A549 treated with CORT108297 at 1 μM for 4 hours (cell line): Measurements from ENCODE around the gene RAB11FIP3. TPM values are rescaled to one million over a fixed set of nuclear protein-coding genes. Genes with fewer than 3 reads are reported as not detected.

Source experiments
- total RNA-seq: library from RNA; stranded (reverse); fragments of 200-300 nt; extraction: Qiagen RNA extraction; gene quantifications from 5 replicates; pipeline ENCODE4 v1.2.3, GENCODE V29; 2022

The RAB11FIP3 gene, protein sequence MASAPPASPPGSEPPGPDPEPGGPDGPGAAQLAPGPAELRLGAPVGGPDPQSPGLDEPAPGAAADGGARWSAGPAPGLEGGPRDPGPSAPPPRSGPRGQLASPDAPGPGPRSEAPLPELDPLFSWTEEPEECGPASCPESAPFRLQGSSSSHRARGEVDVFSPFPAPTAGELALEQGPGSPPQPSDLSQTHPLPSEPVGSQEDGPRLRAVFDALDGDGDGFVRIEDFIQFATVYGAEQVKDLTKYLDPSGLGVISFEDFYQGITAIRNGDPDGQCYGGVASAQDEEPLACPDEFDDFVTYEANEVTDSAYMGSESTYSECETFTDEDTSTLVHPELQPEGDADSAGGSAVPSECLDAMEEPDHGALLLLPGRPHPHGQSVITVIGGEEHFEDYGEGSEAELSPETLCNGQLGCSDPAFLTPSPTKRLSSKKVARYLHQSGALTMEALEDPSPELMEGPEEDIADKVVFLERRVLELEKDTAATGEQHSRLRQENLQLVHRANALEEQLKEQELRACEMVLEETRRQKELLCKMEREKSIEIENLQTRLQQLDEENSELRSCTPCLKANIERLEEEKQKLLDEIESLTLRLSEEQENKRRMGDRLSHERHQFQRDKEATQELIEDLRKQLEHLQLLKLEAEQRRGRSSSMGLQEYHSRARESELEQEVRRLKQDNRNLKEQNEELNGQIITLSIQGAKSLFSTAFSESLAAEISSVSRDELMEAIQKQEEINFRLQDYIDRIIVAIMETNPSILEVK
- total RNA-seq: 19.3 to 25.6 TPM (median 21.6 TPM) in 5 replicates

GRCh38 chr16:425082-425718, at the start of gene RAB11FIP3:
Gene RAB11FIP3 (plus strand): TSS chr16:425649. CDS start chr16:426007, 358 bp downstream.

GRCh38 chr16:381789-382717, 43.4 kb upstream of the RAB11FIP3 start, which contains the start of gene PGAP6:
Gene PGAP6 (minus strand): TSS chr16:381978. CDS start chr16:381821, 157 bp downstream.

DNA sequence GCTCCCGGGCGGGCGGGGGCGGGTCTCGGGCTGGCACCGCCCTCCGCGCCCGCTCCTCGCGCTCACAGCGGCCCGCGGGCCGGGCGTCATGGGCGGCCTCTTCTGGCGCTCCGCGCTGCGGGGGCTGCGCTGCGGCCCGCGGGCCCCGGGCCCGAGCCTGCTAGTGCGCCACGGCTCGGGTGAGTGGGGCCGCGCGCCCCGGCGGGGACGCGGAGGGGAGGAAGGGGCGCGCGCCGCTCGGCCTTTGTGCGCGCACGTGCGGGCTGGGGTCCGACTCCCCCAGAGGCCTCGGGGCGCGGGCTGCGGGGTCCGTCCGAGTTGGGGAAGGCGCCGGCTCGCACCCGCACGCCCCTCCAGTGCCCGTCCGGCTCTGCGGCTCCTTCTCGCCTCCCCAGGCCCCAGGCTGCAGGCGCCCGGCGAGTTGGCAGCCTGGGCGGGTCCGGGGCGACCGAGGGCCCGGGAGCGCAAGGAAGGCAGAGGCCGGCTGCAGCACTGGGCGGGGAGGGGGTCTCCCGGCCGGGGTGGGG, 28.3 kb upstream of the RAB11FIP3 start, which contains the start of gene NME4:
NME4 (plus strand) TSS at position 65 of the 527 bp plus-strand sequence; CDS start at position 89, 24 bp downstream.

DNA sequence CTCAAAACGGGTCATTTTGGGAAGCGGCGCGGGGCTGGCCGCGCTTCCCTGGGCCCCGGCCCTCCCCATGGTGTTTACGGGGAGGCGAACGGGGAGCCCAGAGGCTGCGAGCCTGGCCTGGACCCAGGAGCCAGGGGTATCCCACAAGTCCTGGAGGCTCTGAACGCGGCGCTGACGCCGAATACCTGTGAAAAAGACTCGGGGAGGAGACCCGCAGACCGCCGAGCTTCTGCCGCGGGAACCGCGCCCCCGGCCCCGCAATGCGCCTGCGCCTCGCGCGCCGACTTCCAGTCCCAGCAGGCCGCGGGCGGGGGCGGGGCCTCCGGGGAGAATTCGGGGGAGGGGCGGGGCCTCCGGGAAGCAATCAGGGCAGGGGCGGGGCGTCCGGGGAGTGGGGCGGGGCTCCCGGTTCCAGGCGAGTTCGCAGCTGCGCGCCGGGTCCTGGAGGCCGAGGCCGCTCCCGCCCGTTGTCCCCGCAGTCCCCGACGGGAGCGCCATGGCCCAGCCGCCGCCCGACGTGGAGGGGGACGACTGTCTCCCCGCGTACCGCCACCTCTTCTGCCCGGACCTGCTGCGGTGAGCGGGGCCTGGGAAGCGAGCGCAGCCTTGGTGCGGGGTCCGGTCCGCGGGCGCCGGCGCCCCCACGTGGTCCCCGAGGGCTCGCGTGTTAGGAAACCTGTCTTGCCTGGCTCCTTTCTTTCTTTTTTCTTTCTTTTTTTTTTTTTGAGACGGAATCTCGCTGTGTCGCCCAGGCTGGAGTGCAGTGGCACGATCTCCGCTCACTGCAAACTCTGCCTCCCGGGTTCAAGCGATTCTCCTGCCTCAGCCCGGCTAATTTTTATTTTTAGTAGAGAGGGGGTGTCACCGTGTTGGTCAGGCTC, 23.7 kb upstream of the RAB11FIP3 start, which contains the start of gene DECR2:
DECR2 (plus strand) TSS at position 418 of the 881 bp plus-strand sequence; CDS start at position 497, 79 bp downstream.

GRCh38 chr16:527015-527903, 101.8 kb downstream of the RAB11FIP3 start, which contains the start of gene CAPN15:
Gene CAPN15 (plus strand): TSS chr16:527712. CDS start chr16:546839, 19,127 bp downstream.

GRCh38 chr16:560204-560700, 134.8 kb downstream of the RAB11FIP3 start, which contains the start of gene PRR35:
Gene PRR35 (plus strand): TSS chr16:560394. CDS start chr16:563295, 2,901 bp downstream.

DNA sequence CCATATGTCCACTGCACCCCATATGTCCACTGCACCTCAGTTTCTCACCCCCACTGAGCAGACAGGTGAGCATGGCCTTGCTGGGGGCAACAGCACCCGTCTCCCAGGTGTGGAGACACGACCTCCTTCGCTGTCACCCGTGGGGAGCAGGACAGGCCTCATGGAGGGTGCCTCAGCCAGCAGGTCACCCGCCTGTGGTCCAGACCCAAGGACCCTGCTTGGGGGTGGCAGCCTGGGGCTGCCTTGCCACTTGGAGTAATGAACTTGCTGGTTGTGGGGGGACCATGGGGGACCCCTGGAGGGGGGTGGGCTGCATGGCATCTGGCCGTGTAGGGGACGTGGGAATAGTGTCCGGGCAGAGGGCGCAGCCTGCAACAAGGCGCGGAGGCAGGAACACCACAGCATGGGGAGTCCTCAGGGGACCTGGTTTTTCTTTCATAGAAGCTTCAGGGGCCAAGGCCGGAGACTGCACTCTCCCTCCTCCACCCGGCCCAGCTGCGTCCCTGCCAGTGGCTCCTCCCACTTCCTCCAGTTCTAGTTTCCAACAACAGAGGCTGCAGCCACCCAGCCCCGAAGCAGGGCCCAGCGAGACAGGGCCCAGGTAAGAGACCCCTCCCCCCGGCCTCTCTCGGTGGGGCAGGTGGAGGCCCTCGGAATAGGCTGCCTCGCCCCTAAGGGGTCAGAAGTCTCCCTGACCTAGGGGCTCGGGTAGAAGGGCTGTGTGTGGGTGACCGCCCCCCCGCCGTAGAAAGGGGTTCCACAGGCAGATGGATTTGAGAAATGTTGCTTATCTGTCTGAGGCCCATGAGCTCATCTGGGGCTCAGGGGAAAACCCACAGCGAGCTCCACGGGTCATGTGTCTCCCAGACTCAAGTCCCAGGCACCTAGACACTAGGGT, 141.3 kb downstream of the RAB11FIP3 start, which contains the start of gene NHLRC4:
NHLRC4 (plus strand) TSS at position 531 of the 898 bp plus-strand sequence. CDS start 1,043 bp downstream, outside the sequence.

DNA sequence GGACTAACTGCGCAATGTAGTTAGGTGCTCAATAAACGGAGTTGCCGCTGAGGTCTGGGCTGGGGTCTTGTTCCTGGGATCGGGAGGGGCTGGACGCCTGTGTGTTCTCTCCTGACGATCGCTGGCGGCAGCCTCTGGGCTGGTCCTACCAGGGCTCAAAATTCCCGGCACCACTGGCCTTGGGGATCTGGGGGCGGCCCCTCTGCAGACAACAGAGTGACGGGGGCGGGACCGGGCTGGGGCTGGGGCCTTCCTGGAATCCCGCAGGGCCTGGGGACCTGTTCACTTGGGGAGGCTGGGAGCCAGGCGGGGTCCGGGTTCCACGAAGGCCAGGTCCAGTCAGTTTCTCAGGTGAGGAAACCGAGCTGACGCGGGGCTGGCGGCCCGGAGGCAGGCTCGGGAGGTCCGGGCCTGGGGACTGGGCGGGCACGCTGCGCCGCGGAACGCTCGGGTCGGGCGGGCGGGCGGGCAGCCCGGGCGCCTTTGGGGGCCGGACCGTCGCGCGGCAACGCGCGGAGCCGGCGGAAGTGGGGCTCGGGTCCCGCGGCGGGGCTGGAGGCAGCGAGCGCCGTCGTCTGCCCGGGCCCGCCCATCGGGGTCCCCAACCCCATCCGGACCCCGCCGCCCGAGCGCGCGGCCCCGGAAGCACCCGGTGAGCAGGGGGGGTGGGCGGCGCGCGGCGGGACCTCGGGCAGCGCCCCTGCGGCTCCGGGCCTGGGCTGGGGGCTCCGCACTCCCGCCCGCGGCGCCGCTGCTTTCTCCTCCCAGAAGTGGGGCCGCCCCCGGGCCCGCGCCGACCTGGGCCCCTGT, 144.2 kb downstream of the RAB11FIP3 start, which contains the start of gene PIGQ:
PIGQ (plus strand) TSS at position 524 of the 810 bp plus-strand sequence. CDS start 4,107 bp downstream, outside the sequence.

Other genes starting within 250 kb of the RAB11FIP3 start
- gene HBA1, start 249.0 kb upstream of the RAB11FIP3 start, total RNA-seq: 0.78 to 1.9 TPM (median 1.1 TPM) in 5 replicates
- 4.4 to 9.2 TPM (median 6.8 TPM) in 5 replicates for gene HBQ1, start 245.2 kb upstream of the RAB11FIP3 start, total RNA-seq
- gene LUC7L, start 196.2 kb upstream of the RAB11FIP3 start, total RNA-seq: 48.6 to 54.3 TPM (median 52.6 TPM) in 5 replicates
- 44.1 to 50.9 TPM (median 47.7 TPM) in 5 replicates for gene FAM234A, start 190.8 kb upstream of the RAB11FIP3 start, total RNA-seq
- gene RGS11, start 149.7 kb upstream of the RAB11FIP3 start, total RNA-seq: 3.5 to 5.6 TPM (median 5.3 TPM) in 5 replicates
- gene ARHGDIG, start 145.1 kb upstream of the RAB11FIP3 start, total RNA-seq: 2.4 to 3.5 TPM (median 3.3 TPM) in 5 replicates
- 0.42 to 0.74 TPM (median 0.48 TPM) in 5 replicates for gene PDIA2, start 142.5 kb upstream of the RAB11FIP3 start, total RNA-seq
- 26.1 to 36.7 TPM (median 35.3 TPM) in 5 replicates for gene AXIN1, start 72.9 kb upstream of the RAB11FIP3 start, total RNA-seq
- gene MRPL28, start 55.1 kb upstream of the RAB11FIP3 start, total RNA-seq: 122 to 138 TPM (median 130 TPM) in 5 replicates
- gene PGAP6, start 43.7 kb upstream of the RAB11FIP3 start, total RNA-seq: 25.0 to 40.2 TPM (median 40.2 TPM) in 5 replicates
- gene NME4, start 28.4 kb upstream of the RAB11FIP3 start, total RNA-seq: 274 to 468 TPM (median 443 TPM) in 5 replicates
- gene DECR2, start 23.8 kb upstream of the RAB11FIP3 start, total RNA-seq: 19.7 to 30.5 TPM (median 29.6 TPM) in 5 replicates
- gene CAPN15, start 102.1 kb downstream of the RAB11FIP3 start, total RNA-seq: 43.1 to 85.3 TPM (median 79.8 TPM) in 5 replicates
- gene PRR35, start 134.7 kb downstream of the RAB11FIP3 start, total RNA-seq: 0.11 to 0.21 TPM (median 0.16 TPM) in 5 replicates
- gene NHLRC4, start 141.4 kb downstream of the RAB11FIP3 start, total RNA-seq: 0.18 to 0.31 TPM (median 0.23 TPM) in 5 replicates
- gene PIGQ, start 144.3 kb downstream of the RAB11FIP3 start, total RNA-seq: 29.7 to 46.5 TPM (median 42.0 TPM) in 5 replicates
- gene RAB40C, start 164.4 kb downstream of the RAB11FIP3 start, total RNA-seq: 13.6 to 21.0 TPM (median 19.8 TPM) in 5 replicates
- gene WFIKKN1, start 205.3 kb downstream of the RAB11FIP3 start, total RNA-seq: 0.10 to 0.22 TPM (median 0.17 TPM) in 5 replicates
- gene METTL26, start 210.7 kb downstream of the RAB11FIP3 start, total RNA-seq: 80.2 to 152 TPM (median 145 TPM) in 5 replicates
- gene MCRIP2, start 216.2 kb downstream of the RAB11FIP3 start, total RNA-seq: 18.9 to 46.8 TPM (median 43.8 TPM) in 5 replicates
- gene WDR90, start 223.7 kb downstream of the RAB11FIP3 start, total RNA-seq: 15.6 to 33.0 TPM (median 31.9 TPM) in 5 replicates
- gene RHOT2, start 242.5 kb downstream of the RAB11FIP3 start, total RNA-seq: 60.9 to 107 TPM (median 100 TPM) in 5 replicates